ENCODE measurements around the gene ARHGEF7. TPM values are rescaled to one million over a fixed set of nuclear protein-coding genes. Genes with fewer than 3 reads are reported as not detected.
"Not testable (repeated sequence)": the region's sequence is repeated elsewhere in the genome, so short reads cannot be mapped to it uniquely, and the experiment has no call there.

Gene ARHGEF7, protein sequence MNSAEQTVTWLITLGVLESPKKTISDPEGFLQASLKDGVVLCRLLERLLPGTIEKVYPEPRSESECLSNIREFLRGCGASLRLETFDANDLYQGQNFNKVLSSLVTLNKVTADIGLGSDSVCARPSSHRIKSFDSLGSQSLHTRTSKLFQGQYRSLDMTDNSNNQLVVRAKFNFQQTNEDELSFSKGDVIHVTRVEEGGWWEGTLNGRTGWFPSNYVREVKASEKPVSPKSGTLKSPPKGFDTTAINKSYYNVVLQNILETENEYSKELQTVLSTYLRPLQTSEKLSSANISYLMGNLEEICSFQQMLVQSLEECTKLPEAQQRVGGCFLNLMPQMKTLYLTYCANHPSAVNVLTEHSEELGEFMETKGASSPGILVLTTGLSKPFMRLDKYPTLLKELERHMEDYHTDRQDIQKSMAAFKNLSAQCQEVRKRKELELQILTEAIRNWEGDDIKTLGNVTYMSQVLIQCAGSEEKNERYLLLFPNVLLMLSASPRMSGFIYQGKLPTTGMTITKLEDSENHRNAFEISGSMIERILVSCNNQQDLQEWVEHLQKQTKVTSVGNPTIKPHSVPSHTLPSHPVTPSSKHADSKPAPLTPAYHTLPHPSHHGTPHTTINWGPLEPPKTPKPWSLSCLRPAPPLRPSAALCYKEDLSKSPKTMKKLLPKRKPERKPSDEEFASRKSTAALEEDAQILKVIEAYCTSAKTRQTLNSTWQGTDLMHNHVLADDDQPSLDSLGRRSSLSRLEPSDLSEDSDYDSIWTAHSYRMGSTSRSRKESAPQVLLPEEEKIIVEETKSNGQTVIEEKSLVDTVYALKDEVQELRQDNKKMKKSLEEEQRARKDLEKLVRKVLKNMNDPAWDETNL
- 157 TPM for total RNA-seq

DNA sequence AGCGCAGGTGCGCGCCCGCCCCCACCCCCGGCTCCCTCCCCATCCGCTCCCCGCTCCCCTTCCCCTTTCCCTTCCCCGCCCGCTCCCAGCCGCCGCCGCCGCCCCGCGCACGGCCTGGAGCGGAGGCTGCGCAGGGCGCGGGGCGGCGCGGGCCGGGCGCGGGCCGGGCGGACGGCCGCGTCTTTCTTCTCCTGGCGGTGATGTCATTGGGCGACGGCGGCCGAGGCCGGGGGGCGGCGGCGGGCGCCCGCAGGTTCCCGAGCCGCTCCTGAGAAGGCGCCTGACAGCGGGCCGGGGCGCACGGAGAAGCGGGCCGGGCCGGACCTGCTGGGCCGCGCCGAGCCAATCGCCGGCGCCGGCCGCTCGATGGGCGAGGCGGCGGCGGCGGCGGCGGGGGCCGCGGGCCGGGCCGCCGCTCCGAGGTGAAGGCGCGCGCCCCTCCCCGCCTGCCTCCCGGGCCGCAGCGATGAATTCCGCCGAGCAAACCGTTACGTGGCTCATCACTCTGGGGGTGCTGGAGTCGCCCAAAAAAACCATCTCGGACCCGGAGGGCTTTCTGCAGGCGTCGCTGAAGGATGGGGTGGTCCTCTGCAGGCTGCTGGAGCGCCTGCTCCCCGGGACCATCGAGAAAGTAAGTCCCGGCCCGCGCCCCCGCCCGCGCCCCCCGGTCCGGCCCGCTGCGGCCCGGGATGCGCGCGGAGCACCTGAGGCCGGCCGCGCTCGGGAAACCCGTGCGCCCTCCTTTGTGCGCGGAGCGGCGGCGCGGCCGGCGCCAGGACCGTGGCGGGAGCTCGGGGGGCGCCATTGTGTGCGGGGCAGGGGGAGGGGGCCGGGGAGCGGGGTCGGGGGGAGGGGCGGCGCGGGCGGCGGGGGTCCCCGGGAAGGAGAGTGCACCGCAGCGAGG lies at the start of gene ARHGEF7:
TSS of gene ARHGEF7 (plus strand) at position 250 of the 904 bp plus-strand sequence. CDS start at position 467, 217 bp downstream.
- DNase-seq: no peak

DNA sequence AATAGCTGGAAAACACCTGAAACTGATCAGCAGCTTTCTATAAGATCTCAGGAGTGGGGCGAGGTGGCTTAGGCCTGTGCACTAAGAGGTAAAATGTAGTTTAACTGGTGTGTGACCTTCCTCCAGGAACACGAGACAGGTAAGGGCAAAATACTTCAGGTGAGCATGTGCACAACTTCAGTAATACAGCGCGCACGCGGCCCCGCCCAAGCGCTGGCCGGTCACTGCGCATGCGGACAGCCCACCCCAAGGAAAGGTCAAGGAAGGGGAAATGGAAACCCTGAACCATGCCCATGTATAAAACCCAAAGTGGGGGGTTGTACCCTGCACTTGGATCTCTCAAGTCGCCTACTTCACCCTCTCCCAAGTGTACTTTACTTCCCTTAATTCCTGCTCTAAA lies 49.4 kb upstream of the ARHGEF7 start:
- DNase-seq: no peak

DNA sequence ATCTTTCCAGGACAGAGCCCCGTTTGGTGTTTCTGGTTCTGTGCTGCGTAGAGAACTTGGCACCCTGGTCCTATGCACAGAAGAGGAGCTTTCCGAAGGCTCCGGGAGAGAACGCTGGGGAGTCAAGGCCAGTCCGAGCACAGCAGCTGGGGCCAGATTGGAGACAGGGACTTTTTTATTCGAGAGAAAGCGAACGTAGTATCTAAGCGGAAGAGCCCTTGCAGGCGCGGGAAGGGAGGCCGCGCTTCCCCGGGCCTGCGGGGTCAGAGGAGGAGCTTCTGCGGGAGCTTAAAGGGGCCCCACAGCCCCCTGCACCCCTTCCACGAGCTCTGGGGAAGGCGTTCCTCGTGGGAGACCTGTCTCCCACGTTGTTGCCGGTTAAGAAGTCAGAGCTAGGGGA lies 48.6 kb upstream of the ARHGEF7 start:
- DNase-seq: no peak

DNA sequence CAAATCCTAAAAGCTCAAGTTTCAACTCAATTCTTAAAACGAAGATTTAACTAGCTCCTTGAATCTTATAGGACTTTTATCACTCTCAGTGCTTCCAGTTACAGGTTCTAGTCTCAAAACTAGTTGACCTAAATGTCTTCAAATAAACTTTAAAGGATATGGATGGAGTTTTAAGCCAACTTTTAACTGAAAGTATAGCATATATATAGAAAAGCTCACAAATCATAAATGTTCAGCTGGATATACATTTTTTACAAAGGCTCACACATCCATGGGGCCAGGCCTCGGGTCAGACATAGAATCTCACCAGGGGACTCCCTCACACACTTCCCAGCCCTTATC lies 47.1 kb upstream of the ARHGEF7 start:
- no peak for DNase-seq

DNA sequence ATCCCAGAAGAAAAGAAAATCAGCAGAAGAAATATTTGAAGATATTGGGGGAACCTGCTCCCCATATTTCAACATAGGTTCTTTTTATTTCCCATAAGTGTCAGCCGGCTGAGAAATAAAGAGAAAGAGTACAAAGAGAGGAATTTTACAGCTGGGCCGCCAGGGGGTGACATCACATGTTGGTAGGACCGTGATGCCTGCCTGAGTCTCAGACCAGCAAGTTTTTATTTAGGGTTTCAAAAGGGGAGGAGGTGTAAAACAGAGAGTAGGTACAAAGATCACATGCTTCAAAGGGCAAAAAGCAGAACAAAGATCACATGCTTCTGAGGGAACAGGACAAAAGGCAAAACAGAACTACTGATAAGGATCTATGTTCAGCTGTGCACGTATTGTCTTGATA lies 44.0 kb upstream of the ARHGEF7 start:
- DNase-seq: not testable (repeated sequence)

DNA sequence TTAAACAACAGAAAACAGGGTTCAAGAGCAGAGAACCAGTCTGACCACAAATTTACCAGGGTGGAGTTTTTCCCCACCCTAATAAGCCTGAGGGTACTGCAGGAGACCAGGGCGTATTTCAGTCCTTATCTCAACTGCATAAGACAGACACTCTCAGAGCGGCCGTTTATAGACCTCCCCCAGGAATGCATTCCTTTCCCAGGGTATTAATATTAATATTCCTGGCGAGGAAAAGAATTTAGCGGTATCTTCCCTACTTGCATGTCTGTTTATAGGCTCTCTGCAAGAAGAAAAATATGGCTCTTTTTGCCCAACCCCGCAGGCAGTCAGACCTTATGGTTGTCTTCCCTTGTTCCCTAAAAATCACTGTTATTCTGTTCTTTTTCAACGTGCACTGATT lies 43.6 kb upstream of the ARHGEF7 start:
- not testable (repeated sequence) for DNase-seq

DNA sequence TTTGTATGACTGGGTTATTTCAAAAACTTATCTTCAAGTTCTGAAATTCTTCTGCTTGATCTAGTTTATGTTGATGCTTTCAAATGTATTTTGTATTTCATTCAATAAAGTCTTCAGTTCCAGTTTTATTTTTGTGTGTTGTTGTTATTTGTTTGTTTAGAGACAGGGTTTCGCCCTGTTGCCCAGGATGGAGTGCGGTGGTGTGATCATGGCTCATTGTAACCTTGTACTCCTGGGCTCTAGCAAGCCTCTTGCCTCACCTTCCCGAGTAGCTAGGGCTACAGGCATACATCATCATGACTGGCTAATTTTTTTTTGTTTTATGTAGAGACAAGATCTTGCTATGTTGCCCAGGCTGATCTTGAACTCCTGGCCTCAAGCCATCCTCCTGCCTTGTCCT lies 40.3 kb upstream of the ARHGEF7 start:
- no peak for DNase-seq

DNA sequence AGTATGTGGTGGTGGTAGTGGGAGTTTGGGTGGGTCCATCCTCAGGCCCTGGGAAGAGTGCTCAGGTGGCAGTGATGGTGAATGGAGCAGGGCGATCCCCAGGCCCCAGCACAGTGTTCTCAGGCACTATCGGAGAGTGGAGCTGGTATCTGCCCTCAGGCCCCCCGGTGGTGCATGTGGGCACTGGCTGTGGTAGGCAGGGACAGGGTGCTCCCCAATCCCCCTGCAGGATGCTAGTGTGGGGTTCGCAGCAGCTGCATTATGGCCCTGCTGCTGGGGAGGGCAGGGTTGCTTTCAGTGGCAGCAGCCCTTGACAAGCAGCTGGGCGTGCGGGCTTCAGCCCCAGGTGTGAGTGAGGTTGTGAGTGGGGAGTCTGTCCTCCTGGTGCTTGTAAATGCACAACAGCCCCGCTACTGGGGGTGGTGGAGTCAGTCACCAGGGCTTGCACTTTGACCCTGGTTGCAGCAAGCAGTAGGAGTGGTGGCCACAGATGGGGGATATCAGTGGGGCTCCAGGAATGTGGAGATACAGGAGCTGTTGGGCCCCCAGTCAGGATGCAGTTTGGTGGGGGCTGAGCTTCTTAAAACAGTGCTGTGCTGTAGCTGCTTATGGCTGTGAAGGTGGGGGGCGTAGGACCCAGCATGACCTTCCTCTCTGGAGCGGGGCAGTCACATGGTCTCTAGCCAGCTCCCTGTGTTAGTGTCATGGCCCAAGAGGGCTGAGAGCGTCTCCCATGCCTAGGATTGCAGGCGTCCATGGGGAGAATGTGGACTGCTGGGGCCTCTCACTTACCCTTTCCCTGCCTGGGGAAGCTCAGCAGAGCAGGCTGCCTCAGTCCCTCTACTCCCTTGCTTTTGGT lies 38.7 kb upstream of the ARHGEF7 start:
- DNase-seq: no peak

DNA sequence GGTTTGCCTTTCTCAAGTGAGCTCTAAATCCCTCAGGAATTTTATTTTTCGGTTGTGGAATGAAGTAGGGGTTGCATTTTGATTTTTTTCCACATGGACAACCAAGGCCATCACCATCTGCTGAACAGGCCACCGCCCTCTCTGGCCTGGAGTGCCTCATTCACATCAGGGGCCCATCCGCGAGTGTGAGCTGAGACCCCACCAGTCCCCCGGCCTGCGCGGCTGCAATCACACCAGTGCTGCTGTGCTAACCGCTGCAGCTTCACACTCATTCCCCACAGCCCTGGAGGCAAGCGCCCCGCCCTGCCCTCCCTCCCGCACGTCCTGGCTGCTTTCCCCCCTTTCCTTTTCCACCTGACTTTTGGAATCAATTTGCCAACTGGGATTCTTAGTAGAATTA lies 35.7 kb upstream of the ARHGEF7 start:
- no peak for DNase-seq

DNA sequence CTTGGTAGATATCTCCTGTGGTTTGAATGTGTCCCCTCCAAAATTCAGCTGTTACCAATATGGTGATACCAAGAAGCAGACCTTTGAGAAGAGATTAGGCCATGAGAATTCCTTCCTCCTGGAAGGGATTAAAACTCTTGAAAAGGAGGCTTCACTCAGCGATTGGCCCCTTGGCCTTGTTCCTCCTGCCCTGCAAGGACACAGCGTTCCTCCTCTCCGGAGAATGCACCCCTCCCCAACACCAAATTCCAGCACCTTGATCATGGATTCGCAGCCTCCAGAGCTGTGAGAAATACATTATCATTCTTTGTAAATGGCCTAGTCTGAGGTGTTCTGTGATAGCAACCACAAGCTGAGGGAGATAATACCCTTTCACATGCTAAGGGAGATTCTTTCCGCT lies 34.5 kb upstream of the ARHGEF7 start:
- DNase-seq: no peak

DNA sequence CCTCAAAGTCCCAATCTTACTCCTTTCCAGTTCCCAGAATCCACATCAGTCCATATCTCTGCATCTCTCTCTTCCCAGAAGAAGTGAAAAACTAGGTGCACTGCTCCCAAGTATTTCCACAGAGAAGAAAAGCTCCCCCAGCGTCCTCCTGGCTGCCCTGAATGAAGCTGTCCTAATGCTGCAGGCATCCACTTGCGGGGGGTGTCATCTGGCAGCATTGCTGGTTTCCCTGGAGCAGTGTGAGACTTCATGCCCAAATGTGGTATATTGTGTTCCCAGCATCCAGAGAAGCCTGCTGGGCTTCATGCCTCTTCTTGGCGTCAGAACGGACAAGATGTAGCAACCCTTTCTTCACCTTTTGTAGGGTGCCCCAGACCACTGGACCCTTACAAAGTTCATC lies 32.9 kb upstream of the ARHGEF7 start:
- DNase-seq: no peak

DNA sequence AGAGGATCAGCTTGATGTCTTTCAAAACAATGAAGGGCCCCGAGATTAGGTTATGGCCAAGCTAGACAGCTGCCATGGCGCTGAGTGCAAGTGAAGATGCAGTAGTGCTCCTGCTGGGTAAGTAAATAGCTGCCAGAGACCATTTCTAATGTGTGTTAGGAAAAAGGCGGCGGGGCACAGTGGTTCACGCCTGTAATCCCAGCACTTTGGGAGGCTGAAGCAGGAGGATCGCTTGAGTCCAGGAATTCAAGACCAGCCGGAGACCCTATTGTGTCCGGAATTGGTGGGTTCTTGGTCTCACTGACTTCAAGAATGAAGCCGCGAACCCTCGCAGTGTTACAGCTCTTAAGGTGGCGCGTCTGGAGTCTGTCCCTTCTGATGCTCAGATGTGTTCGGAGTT lies 32.3 kb upstream of the ARHGEF7 start:
- not testable (repeated sequence) for DNase-seq

DNA sequence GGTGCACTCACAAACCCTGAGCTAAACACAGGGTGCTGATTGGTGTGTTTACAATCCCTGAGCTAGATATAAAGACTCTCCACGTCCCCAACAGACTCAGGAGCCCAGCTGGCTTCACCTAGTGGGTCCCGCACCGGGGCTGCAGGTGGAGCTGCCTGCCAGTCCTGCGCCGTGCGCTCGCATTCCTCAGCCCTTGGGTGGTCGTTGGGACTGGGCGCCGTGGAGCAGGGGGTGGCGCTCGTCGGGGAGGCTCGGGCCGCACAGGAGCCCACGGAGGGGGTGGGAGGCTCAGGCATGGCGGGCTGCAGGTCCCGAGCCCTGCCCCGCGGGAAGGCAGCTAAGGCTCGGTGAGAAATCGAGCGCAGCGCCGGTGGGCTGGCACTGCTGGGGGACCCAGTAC lies 31.4 kb upstream of the ARHGEF7 start:
- DNase-seq: not testable (repeated sequence)

DNA sequence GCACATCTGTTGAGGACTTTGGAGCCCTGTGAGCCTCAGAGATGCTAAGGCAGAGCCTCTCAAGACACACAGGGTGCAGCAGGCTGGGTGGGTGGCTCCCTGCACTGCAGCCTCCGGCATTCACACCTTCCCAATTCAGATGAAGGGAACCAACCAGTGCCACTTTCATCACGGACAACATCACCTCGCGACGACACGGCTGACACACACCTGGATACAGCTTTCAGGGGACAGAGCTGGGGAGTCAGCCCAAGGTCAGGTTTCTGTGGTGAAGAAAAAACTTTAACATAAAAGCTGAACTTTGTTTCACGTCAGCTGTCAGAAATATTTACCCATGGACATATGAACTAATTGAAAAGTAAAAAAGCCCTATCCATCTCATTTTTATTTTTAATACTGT lies 24.9 kb upstream of the ARHGEF7 start:
- no peak for DNase-seq

DNA sequence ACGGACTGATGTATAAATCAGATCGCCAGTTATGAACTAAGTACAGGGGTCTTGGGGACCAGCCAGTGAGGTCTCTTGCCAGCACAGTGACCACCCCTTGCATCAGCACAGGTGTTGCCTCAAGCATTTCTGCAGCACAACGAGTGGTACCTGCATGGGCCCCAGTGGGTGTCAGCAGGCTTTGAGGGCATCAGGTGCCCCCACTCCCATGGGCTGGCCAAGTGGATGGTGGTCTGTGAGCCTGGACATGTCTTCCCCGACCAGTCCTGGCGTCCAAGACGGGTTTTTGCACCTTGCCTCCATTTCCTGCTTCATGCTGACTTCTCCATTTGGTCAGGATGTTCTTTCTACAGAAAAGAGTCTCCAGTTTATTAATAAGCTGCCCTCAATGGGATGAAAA lies 22.4 kb upstream of the ARHGEF7 start:
- no peak for DNase-seq

DNA sequence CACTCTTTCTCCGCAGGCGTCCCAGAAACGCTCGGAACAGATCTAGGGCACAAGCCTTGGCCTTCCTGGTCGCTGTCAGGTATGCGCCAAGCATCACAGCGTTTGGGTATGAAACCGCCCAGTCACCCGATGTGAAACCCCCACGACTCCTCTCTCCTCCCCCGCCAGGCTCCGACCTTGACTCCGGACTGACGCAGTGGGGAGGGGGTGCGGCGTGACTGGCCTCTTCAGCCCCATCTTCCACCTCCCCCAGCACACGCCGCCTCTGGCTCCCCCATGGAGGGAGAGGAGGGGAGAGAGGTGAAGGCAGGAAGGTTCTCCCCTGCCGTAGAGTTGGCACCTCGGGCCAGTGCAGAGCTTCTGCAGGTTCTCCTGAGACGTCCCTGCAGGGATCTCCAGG lies 22.0 kb upstream of the ARHGEF7 start:
- no peak for DNase-seq

DNA sequence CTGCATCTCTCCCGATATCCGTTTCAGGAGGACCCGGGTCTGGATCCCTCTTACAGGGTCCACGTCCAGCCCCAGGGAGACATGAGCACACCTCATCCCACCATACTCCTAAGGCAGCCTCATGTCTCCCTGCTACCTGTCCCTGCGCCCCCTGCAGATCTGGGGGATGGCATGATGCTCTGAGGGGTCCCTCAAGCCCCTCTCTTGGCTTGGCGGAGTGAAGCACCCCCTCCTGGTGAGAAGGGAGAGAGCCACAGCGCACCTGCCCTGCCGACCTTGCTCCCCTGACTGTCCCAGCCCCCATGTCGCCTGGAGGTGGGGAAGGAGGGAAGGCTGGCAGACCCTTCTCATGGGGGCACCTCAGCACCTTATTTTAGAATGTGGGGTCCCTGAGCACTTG lies 21.5 kb upstream of the ARHGEF7 start:
- DNase-seq: no peak

DNA sequence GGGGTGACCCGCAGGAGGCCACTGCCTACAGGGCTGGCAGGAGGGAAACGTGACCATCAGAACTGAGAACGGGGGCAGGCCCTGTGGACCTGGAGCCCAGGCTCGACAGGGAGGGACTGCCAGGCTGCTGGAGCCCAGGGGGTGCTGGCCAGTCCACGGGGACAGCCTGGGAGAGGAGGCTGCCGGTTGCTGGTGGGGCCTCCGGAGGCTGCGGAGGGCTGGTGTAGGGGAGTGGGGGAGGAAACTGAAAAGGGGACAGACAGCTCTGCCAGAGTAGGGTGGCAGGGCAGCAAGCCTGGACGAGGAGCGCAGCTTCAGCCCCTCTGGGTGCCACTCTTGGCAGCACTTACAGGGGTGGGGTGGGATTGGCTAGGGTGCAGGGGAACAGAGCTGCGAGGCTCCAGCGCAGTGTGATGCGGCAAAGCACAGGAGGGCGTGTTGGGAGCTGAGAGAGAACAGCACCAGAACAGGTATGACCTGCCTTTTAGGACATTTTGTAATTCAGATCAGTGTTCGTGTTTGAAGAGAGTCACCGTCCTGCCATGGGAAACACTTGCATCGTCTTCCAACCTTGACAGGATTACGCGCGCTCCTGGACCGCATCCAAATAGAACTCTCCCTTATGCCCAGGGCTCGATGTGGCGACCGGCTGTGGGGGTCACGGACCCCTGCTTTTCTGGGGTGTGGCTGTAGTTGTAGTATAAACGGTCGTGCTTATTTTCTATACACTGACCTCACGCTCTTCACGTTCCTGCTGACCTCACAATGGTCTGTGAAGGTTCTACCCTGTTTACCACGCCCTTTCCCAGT lies 19.9 kb upstream of the ARHGEF7 start:
- no peak for DNase-seq

DNA sequence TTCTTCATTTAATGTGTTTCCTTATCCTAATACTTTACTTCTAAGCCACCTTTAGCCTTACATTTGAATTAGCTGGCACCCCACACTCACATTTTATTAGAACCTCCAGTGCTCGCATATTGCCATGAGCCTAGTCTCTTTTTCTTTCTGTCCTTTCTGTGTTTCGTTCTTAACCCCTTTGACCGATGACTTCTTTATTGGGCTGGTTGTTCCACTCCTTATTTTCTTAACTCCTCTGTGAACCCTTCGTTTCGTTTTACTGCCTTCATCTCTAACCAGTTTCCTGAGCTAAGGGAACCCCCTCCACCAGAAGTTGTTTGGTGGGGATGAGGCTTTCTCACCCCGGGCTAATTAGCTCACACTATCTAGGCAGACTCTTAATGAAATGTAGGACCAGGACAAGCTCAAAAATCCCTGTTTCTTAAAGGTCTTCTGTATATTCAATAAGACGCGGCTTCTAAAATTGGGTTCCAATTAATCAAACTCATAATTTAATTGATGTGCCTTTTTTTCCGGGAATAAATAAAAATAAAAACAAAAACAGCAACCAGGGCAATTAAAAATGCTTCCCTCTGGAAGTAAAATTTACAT lies 19.1 kb upstream of the ARHGEF7 start:
- no peak for DNase-seq

DNA sequence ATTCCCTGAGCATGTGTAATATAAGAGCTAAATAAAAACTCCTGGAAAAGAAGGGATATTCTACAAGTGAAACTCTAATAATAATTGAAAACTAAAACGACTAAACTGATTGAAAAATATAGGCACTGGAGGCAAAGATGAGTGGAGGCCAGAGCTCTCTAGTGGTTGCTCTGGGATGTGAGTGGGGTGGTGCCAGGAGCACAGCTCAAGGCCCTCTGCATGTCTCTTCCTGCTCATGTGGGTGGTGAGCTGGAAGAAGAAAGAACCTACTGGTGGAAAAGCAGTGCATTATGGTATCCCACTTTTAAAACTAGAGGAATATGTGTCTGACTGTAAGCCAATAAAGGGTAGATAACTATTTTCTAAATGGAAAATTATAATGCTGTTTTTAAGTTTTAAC lies 15.8 kb upstream of the ARHGEF7 start:
- no peak for DNase-seq

All from occipital lobe (tissue), 2 donors.